ENCODE results near the gene TRPM2.

DNA sequence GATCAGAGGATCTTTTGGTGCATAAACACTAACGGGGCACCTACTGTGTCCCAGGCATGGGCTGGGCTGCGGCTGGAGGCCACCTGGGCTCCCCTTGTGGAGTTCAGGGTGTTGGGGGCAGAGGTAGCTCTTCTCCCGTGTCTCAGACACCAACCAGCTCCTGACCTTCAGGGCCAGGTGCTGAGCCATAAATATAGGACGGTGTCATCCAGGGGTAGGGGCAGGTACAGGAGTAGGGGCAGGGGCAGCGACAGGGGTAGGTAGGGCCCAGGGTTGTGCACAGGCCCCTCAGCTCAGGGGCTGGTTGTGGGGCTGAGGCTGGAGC, 83.9 kb downstream of the TRPM2 start:
- TF ChIP-seq, protein P1, sequence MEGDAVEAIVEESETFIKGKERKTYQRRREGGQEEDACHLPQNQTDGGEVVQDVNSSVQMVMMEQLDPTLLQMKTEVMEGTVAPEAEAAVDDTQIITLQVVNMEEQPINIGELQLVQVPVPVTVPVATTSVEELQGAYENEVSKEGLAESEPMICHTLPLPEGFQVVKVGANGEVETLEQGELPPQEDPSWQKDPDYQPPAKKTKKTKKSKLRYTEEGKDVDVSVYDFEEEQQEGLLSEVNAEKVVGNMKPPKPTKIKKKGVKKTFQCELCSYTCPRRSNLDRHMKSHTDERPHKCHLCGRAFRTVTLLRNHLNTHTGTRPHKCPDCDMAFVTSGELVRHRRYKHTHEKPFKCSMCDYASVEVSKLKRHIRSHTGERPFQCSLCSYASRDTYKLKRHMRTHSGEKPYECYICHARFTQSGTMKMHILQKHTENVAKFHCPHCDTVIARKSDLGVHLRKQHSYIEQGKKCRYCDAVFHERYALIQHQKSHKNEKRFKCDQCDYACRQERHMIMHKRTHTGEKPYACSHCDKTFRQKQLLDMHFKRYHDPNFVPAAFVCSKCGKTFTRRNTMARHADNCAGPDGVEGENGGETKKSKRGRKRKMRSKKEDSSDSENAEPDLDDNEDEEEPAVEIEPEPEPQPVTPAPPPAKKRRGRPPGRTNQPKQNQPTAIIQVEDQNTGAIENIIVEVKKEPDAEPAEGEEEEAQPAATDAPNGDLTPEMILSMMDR (conservative IDR thresholded peaks at IDR 0.05 in 1 of 2, IDR thresholded peaks at IDR 0.05 in 1 of 2; ENCODE audit: low read depth in 1 of 2, low read length in 2 of 2), result no peak
- no peak for TF ChIP-seq EZH2 (IDR thresholded peaks at IDR 0.05; ENCODE audit: low read length, missing control alignments)
